Fibroblast of peridontal ligament (primary cell): ENCODE measurements around the gene L1CAM.
A peak's percentile ranks its signal among the peaks of the same experiment; 100 is the strongest.

Source experiments
- DNase-seq: peaks from one replicate; pipeline ENCODE4 v3.0.0-alpha.2; 2010; ENCODE audit errors: extremely low read depth

The L1CAM gene

GRCh38 chrX:153925387-153925738 is 39.4 kb upstream of the L1CAM start:
- DNase-seq: no peak

GRCh38 chrX:153924149-153924861 is 38.3 kb upstream of the L1CAM start:
- DNase-seq: no peak

- DNase-seq: peak; percentile 46
Observed at GRCh38 chrX:153922932-153923857, 37.2 kb upstream of the L1CAM start.

GRCh38 chrX:153921511-153922446 is 35.8 kb upstream of the L1CAM start:
- no peak for DNase-seq

GRCh38 chrX:153921070-153921469 is 35.1 kb upstream of the L1CAM start:
- no peak for DNase-seq

- DNase-seq: no peak
Observed at GRCh38 chrX:153920546-153920945, 34.6 kb upstream of the L1CAM start.

- no peak for DNase-seq
Observed at GRCh38 chrX:153919281-153919680, 33.3 kb upstream of the L1CAM start.

- DNase-seq: no peak
Observed at GRCh38 chrX:153917869-153918268, 31.9 kb upstream of the L1CAM start.

- no peak for DNase-seq
Observed at GRCh38 chrX:153913701-153914100, 27.7 kb upstream of the L1CAM start.

GRCh38 chrX:153913211-153913610 is 27.2 kb upstream of the L1CAM start:
- DNase-seq: no peak

- DNase-seq: no peak
Observed at GRCh38 chrX:153911798-153912197, 25.8 kb upstream of the L1CAM start.

GRCh38 chrX:153910446-153910845 is 24.5 kb upstream of the L1CAM start:
- no peak for DNase-seq

- no peak for DNase-seq
Observed at GRCh38 chrX:153909980-153910360, 24.0 kb upstream of the L1CAM start.

- no peak for DNase-seq
Observed at GRCh38 chrX:153909024-153909979, 23.3 kb upstream of the L1CAM start.

GRCh38 chrX:153908219-153908860 is 22.4 kb upstream of the L1CAM start:
- no peak for DNase-seq

GRCh38 chrX:153907456-153907855 is 21.5 kb upstream of the L1CAM start:
- DNase-seq: no peak

- DNase-seq: no peak
Observed at GRCh38 chrX:153906126-153906917, 20.3 kb upstream of the L1CAM start.

- DNase-seq: no peak
Observed at GRCh38 chrX:153905481-153906095, 19.6 kb upstream of the L1CAM start.
